SK-N-SH (cell line): Measurements from ENCODE around the gene ESPNL. TPM values are rescaled to one million over a fixed set of nuclear protein-coding genes. Genes with fewer than 3 reads are reported as not detected.

Experiments used
- CTCF ChIA-PET: fragments of 300-600, 350-600 bp; formaldehyde crosslinking; extraction: SDS; loops from one replicate; lab custom pipeline; 2021; lab: Yijun Ruan, JAX
- POLR2A ChIA-PET: fragments of 350-600 bp; sonication (Branson Sonifier 250); formaldehyde crosslinking; extraction: SDS; loops from one replicate; lab custom pipeline; 2020; ENCODE audit warnings: antibody characterized with exemption, inconsistent platforms; lab: Yijun Ruan, JAX
- DNase-seq: peaks from one replicate; pipeline ENCODE4 v3.0.0; 2012
- H2AFZ ChIP-seq: fragments of 200-600 bp; sonication (generic); 2 replicates; pipeline ENCODE4 v1.8.1; 2016; ENCODE audit warnings: antibody characterized with exemption, mild to moderate bottlenecking, low read depth
- H3F3A ChIP-seq: fragments of 200-600 bp; sonication (generic); replicated peaks from 2 replicates; pipeline ENCODE3; 2016; ENCODE audit warnings: antibody characterized with exemption, mild to moderate bottlenecking; ENCODE audit not compliant: insufficient read depth
- H3K27ac ChIP-seq, 2 experiments: fragments of 200-500 bp in 1 of 2; fragments of 200-600 bp in 1 of 2; sonication (Bioruptor generic) in 1 of 2; sonication (generic), shearing (Covaris generic) in 1 of 2; 2 replicates each; pipeline versions ENCODE4 v1.5.1 to v1.6.1; 2014 to 2016; ENCODE audit warnings: low read depth in 2 of 2, inconsistent platforms in 1 of 2, low read length in 1 of 2, mild to moderate bottlenecking in 1 of 2, mixed read lengths in 1 of 2
- H3K27me3 ChIP-seq: fragments of 200-600 bp; sonication (generic), shearing (Covaris generic); 2 replicates; pipeline ENCODE4 v1.6.1; 2016; ENCODE audit warnings: mixed run types; ENCODE audit not compliant: insufficient read depth
- H3K36me3 ChIP-seq, 2 experiments: fragments of 200-500 bp in 1 of 2; fragments of 200-600 bp in 1 of 2; sonication (Bioruptor generic) in 1 of 2; sonication (generic) in 1 of 2; replicated peaks in 1 of 2; 2 replicates each; pipeline versions ENCODE3 to v1.5.1; 2014 to 2016; ENCODE audit warnings: low read length in 1 of 2, mild to moderate bottlenecking in 1 of 2; ENCODE audit not compliant: insufficient read depth in 2 of 2, control insufficient read depth in 1 of 2
- H3K4me1 ChIP-seq, 2 experiments: fragments of 200-500 bp in 1 of 2; fragments of 200-600 bp in 1 of 2; sonication (Bioruptor generic) in 1 of 2; sonication (generic), shearing (Covaris generic) in 1 of 2; 2 replicates each; pipeline versions ENCODE4 v1.5.1 to v1.6.1; 2014 to 2016; ENCODE audit warnings: low read depth in 1 of 2, low read length in 1 of 2, mixed run types in 1 of 2; ENCODE audit not compliant: insufficient read depth in 2 of 2, control insufficient read depth in 1 of 2
- H3K4me2 ChIP-seq: fragments of 200-600 bp; sonication (generic), shearing (Covaris generic); 2 replicates; pipeline ENCODE4 v1.6.1; 2017; ENCODE audit warnings: mixed run types
- H3K4me3 ChIP-seq, 2 experiments: fragments of 200-500 bp in 1 of 2; fragments of 200-600 bp in 1 of 2; sonication (Bioruptor generic) in 1 of 2; sonication (generic), shearing (Covaris generic) in 1 of 2; 2 replicates each; pipeline versions ENCODE4 v1.5.1 to v1.8.1; 2014 to 2016; ENCODE audit warnings: low read depth in 2 of 2, inconsistent platforms in 1 of 2, low read length in 1 of 2, mild to moderate bottlenecking in 1 of 2, mixed read lengths in 1 of 2, moderate library complexity in 1 of 2
- H3K79me2 ChIP-seq: fragments of 200-600 bp; sonication (generic); 2 replicates; pipeline ENCODE4 v1.8.1; 2017; ENCODE audit warnings: mild to moderate bottlenecking; ENCODE audit not compliant: insufficient read depth
- H3K9ac ChIP-seq: fragments of 200-600 bp; sonication (generic); 2 replicates; pipeline ENCODE4 v1.6.1; 2017; ENCODE audit warnings: mixed run types
- H3K9me2 ChIP-seq: fragments of 200-600 bp; sonication (generic); 2 replicates; pipeline ENCODE4 v1.6.1; 2017; ENCODE audit warnings: mixed run types
- H3K9me3 ChIP-seq: fragments of 200-600 bp; sonication (generic); 2 replicates; pipeline ENCODE4 v1.6.1; 2017; ENCODE audit warnings: mixed run types, mild to moderate bottlenecking, moderate library complexity
- H4K20me1 ChIP-seq: fragments of 200-600 bp; sonication (generic); 2 replicates; pipeline ENCODE4 v1.6.1; 2017; ENCODE audit warnings: mild to moderate bottlenecking, mixed run types; ENCODE audit not compliant: insufficient read depth
- CHD2 ChIP-seq: fragments of 150-350 bp; IDR thresholded peaks from 2 replicates; pipeline ENCODE4 v1.6.1; 2018; ENCODE audit warnings: low read length; ENCODE audit not compliant: partially characterized antibody
- FOSL2 ChIP-seq: IDR thresholded peaks from 2 replicates; pipeline ENCODE4 v1.4.0; 2012; ENCODE audit warnings: low read depth, mild to moderate bottlenecking, moderate library complexity, borderline replicate concordance
- FOXM1 ChIP-seq: IDR thresholded peaks from 2 replicates; pipeline ENCODE4 v1.4.0; 2012; ENCODE audit warnings: low read depth, mild to moderate bottlenecking
- GABPA ChIP-seq: IDR thresholded peaks from 2 replicates; pipeline ENCODE4 v1.4.0; 2012; ENCODE audit warnings: low read depth, mild to moderate bottlenecking
- GATA2 ChIP-seq: sonication (generic); formaldehyde crosslinking; IDR thresholded peaks from 2 replicates; pipeline ENCODE4 v1.5.0; 2020; ENCODE audit warnings: mild to moderate bottlenecking, missing genetic modification reagents
- JUND ChIP-seq: IDR thresholded peaks from 2 replicates; pipeline ENCODE4 v1.4.0; 2012
- NRF1 ChIP-seq: IDR thresholded peaks from 2 replicates; pipeline ENCODE4 v1.6.1; 2012; ENCODE audit warnings: low read depth, mild to moderate bottlenecking, low read length
- RFX5 ChIP-seq: IDR thresholded peaks from 2 replicates; pipeline ENCODE4 v1.6.1; 2012; ENCODE audit warnings: mild to moderate bottlenecking, improper control_type of control experiment, low read length
- RXRA ChIP-seq: IDR thresholded peaks from 2 replicates; pipeline ENCODE4 v1.4.0; 2012; ENCODE audit warnings: low read depth, mild to moderate bottlenecking, borderline replicate concordance
- SIN3A ChIP-seq: IDR thresholded peaks from 2 replicates; pipeline ENCODE4 v1.6.1; 2012; ENCODE audit warnings: low read depth, mild to moderate bottlenecking, low read length, moderate library complexity, borderline replicate concordance
- TCF12 ChIP-seq: IDR thresholded peaks from 2 replicates; pipeline ENCODE4 v1.4.0; 2012
- YY1 ChIP-seq: IDR thresholded peaks from 2 replicates; pipeline ENCODE4 v1.4.0; 2012; ENCODE audit warnings: low read depth, mild to moderate bottlenecking
- WGBS: methylation state at CpG from one replicate; pipeline ENCODE4 v1.1.6; 2017; ENCODE audit warnings: low lambda C conversion rate; 5-methylcytosine and 5-hydroxymethylcytosine counted together
- polyA plus RNA-seq, 3 experiments: library from polyadenylated mRNA; depleted of rRNA; stranded (reverse); fragments of >200 nt; gene quantifications; 2 replicates each; pipeline ENCODE4 v1.2.3, GENCODE V29; 2012
- TF ChIP-seq, protein P1 (sequence below): fragments of 150-350 bp; IDR thresholded peaks from 2 replicates; pipeline ENCODE4 v1.6.1; 2017; ENCODE audit warnings: antibody characterized with exemption, low read length, low read depth, borderline replicate concordance
- TF ChIP-seq, protein P2 (sequence below): fragments of 200-600 bp; sonication (generic); IDR thresholded peaks from 2 replicates; pipeline ENCODE4 v1.6.1; 2017; ENCODE audit warnings: antibody characterized with exemption, mild to moderate bottlenecking, moderate library complexity
- TF ChIP-seq, protein P3 (sequence below): IDR thresholded peaks from 2 replicates; pipeline ENCODE4 v1.6.1; 2012; ENCODE audit warnings: mild to moderate bottlenecking, low read depth, low read length, moderate library complexity
- TF ChIP-seq, protein P4 (sequence below): IDR thresholded peaks from 2 replicates; pipeline ENCODE4 v1.4.0; 2012; ENCODE audit warnings: low read depth, borderline replicate concordance

The ESPNL gene
- polyA plus RNA-seq, 1 of the 3 experiments (the other 2 are of a cell fraction), result 0.05 TPM

DNA sequence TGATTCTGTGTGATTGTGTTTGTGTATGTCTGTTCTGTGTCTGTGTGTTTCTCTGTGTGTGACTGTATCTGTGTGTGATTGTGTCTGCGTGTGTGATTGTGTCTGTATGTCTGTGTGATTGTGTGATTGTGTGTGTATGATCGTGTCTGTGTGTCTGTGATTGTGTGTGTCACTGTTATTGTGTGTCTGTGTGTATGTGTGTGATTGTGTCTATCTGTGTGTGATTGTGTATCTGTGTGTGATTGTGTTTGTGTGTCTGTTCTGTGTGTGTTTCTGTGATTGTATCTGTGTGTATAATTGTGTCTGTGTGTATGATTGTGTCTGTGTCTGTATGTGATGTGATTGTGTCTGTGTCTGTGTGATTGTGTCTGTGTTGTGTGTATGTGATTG, 26.6 kb downstream of the ESPNL start:
- ChIA-PET CTCF (no interaction called here), POLR2A (no interaction called here)
- H2AFZ ChIP-seq, result no peak overlapping the region

DNA sequence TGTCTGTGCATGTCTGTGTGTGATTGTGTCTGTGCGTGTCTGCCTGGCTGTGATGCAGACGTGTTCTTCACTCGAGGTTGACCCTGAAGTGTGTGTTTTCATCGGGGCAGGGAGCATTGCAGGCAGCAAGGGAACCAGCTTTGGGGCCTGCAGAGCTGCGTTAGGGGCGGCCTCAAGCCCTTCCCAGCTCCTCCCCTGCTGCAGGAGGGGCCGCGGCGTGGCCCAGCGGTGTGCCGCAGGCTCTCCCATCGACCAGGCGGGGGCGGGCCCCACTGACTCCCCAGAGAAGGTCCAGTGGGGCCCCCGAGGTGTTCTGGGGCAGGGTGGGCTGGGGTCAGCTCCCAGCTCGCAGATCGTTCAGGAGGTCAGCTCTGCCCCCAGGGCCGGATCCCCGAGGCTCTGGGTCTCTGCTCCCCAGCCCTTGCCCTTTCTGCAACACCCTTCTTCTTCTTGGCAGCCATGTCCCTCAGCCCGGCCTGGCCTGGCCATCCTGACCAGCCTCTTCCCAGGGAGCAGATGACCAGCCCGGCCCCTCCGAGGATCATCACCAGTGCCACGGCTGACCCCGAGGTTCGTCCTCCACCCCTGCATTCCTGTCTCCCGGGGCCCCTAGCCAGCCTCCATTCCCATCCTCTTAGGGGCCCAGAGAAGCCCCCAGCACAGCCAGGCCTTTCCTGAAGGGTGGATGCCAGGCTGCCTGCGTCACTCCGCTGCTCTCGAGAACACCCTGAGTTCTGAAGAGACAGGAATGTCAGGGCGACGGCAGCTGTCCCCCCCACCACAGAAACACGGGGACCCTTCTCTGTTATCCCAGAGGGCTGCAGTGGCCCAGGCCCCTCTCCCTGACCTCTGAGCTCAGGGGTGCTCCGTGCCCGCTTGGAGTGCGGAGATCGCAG, 27.3 kb downstream of the ESPNL start:
- WGBS, result 67% methylated on average over 11 of the region's 36 CpGs
- no peak overlapping the region for H3K9ac ChIP-seq
- no peaks in the 10 kb centered on the region for H3F3A ChIP-seq
- no peaks in the 10 kb centered on the region for H3K27me3 ChIP-seq
- no peak for DNase-seq
- no peak for TF ChIP-seq TCF12
- TF ChIP-seq, protein P1, sequence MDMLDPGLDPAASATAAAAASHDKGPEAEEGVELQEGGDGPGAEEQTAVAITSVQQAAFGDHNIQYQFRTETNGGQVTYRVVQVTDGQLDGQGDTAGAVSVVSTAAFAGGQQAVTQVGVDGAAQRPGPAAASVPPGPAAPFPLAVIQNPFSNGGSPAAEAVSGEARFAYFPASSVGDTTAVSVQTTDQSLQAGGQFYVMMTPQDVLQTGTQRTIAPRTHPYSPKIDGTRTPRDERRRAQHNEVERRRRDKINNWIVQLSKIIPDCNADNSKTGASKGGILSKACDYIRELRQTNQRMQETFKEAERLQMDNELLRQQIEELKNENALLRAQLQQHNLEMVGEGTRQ, result no peak
- no peak for TF ChIP-seq CHD2
- no peak for TF ChIP-seq GABPA
- TF ChIP-seq, protein P2, sequence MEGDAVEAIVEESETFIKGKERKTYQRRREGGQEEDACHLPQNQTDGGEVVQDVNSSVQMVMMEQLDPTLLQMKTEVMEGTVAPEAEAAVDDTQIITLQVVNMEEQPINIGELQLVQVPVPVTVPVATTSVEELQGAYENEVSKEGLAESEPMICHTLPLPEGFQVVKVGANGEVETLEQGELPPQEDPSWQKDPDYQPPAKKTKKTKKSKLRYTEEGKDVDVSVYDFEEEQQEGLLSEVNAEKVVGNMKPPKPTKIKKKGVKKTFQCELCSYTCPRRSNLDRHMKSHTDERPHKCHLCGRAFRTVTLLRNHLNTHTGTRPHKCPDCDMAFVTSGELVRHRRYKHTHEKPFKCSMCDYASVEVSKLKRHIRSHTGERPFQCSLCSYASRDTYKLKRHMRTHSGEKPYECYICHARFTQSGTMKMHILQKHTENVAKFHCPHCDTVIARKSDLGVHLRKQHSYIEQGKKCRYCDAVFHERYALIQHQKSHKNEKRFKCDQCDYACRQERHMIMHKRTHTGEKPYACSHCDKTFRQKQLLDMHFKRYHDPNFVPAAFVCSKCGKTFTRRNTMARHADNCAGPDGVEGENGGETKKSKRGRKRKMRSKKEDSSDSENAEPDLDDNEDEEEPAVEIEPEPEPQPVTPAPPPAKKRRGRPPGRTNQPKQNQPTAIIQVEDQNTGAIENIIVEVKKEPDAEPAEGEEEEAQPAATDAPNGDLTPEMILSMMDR, result no peak
- no peak for TF ChIP-seq FOSL2
- TF ChIP-seq RFX5, result no peak
- no peak for TF ChIP-seq GATA2 (CRISPR knock-in tag)
- no peak for TF ChIP-seq JUND
- TF ChIP-seq SIN3A, result no peak
- TF ChIP-seq RXRA, result no peak
- TF ChIP-seq, protein P3, sequence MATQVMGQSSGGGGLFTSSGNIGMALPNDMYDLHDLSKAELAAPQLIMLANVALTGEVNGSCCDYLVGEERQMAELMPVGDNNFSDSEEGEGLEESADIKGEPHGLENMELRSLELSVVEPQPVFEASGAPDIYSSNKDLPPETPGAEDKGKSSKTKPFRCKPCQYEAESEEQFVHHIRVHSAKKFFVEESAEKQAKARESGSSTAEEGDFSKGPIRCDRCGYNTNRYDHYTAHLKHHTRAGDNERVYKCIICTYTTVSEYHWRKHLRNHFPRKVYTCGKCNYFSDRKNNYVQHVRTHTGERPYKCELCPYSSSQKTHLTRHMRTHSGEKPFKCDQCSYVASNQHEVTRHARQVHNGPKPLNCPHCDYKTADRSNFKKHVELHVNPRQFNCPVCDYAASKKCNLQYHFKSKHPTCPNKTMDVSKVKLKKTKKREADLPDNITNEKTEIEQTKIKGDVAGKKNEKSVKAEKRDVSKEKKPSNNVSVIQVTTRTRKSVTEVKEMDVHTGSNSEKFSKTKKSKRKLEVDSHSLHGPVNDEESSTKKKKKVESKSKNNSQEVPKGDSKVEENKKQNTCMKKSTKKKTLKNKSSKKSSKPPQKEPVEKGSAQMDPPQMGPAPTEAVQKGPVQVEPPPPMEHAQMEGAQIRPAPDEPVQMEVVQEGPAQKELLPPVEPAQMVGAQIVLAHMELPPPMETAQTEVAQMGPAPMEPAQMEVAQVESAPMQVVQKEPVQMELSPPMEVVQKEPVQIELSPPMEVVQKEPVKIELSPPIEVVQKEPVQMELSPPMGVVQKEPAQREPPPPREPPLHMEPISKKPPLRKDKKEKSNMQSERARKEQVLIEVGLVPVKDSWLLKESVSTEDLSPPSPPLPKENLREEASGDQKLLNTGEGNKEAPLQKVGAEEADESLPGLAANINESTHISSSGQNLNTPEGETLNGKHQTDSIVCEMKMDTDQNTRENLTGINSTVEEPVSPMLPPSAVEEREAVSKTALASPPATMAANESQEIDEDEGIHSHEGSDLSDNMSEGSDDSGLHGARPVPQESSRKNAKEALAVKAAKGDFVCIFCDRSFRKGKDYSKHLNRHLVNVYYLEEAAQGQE, result no peak
- TF ChIP-seq, protein P4, sequence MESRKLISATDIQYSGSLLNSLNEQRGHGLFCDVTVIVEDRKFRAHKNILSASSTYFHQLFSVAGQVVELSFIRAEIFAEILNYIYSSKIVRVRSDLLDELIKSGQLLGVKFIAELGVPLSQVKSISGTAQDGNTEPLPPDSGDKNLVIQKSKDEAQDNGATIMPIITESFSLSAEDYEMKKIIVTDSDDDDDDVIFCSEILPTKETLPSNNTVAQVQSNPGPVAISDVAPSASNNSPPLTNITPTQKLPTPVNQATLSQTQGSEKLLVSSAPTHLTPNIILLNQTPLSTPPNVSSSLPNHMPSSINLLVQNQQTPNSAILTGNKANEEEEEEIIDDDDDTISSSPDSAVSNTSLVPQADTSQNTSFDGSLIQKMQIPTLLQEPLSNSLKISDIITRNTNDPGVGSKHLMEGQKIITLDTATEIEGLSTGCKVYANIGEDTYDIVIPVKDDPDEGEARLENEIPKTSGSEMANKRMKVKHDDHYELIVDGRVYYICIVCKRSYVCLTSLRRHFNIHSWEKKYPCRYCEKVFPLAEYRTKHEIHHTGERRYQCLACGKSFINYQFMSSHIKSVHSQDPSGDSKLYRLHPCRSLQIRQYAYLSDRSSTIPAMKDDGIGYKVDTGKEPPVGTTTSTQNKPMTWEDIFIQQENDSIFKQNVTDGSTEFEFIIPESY, result no peak
- TF ChIP-seq YY1, result no peak
- no peaks in the 10 kb centered on the region for H3K4me1 ChIP-seq
- ChIA-PET POLR2A (no interaction called here), CTCF (no interaction called here)
- H3K79me2 ChIP-seq, result no peaks in the 10 kb centered on the region
- no peaks in the 10 kb centered on the region for H4K20me1 ChIP-seq
- no peak overlapping the region for H3K27ac ChIP-seq
- no peak overlapping the region for H2AFZ ChIP-seq
- H3K4me2 ChIP-seq, result no peak overlapping the region
- H3K9me2 ChIP-seq, result no peaks in the 10 kb centered on the region
- no peak overlapping the region for H3K4me3 ChIP-seq
- H3K36me3 ChIP-seq, result no peaks in the 10 kb centered on the region
- H3K9me3 ChIP-seq, result no peaks in the 10 kb centered on the region

More for the DNA sequence above, 26.6 kb downstream of the ESPNL start:
- 80% methylated on average over 2 of the region's 2 CpGs for WGBS
- Histone ChIP-seq H3K9me2 (no peaks in the 10 kb centered on the region), H3K27ac (no peak overlapping the region), H4K20me1 (no peaks in the 10 kb centered on the region), H3K9ac (no peak overlapping the region), H3K36me3 (no peaks in the 10 kb centered on the region), H3K4me3 (no peak overlapping the region)
- no peak for DNase-seq
- TF ChIP-seq FOXM1 (no peak), NRF1 (no peak), GABPA (no peak)
- TF ChIP-seq, all 33 proteins: peak for 0
- H3F3A ChIP-seq, result no peaks in the 10 kb centered on the region
- no peaks in the 10 kb centered on the region for H3K4me1 ChIP-seq
- no peaks in the 10 kb centered on the region for H3K9me3 ChIP-seq
- H3K4me2 ChIP-seq, result no peak overlapping the region
- no peaks in the 10 kb centered on the region for H3K79me2 ChIP-seq
- H3K27me3 ChIP-seq, result no peaks in the 10 kb centered on the region
